Measurements from ENCODE around the gene NR3C1.

NR3C1 gene

GRCh38 chr5:143311955-143312354, 91.5 kb downstream of the NR3C1 start:
- no peak overlapping the region for H3K27ac ChIP-seq (ENCODE audit: low read depth, low read length)
- peaks cover 74% of the 10 kb centered on the region for H3K79me2 ChIP-seq (ENCODE audit: control insufficient read depth, low read length)
- no peaks in the 10 kb centered on the region for H3K27me3 ChIP-seq (ENCODE audit: control insufficient read depth, low read length)
- no peaks in the 10 kb centered on the region for H3K9me3 ChIP-seq (ENCODE audit: control insufficient read depth, insufficient read depth, low read length)
- H4K20me1 ChIP-seq (ENCODE audit: control insufficient read depth, insufficient read depth, low read depth, low read length) = no peaks in the 10 kb centered on the region
- no peak overlapping the region for H3K4me2 ChIP-seq (ENCODE audit: low read length)
- peaks cover 71% of the 10 kb centered on the region for H3K36me3 ChIP-seq (ENCODE audit: control insufficient read depth, low read length)
- H3K4me1 ChIP-seq (ENCODE audit: control insufficient read depth, low read length) = peaks cover 48% of the 10 kb centered on the region
- H3K9me2 ChIP-seq (replicated peaks; ENCODE audit: control insufficient read depth, low read length) = no peaks in the 10 kb centered on the region
- H3K4me3 ChIP-seq (ENCODE audit: low read length) = no peak overlapping the region
- TF ChIP-seq EZH2phosphoT487 (IDR thresholded peaks at IDR 0.05; ENCODE audit: borderline replicate concordance, low read length) = no peak
- TF ChIP-seq CTCF (IDR thresholded peaks at IDR 0.05; ENCODE audit: low read depth, low read length, poor library complexity, severe bottlenecking) = no peak
- H3F3A ChIP-seq (ENCODE audit: control insufficient read depth, insufficient read depth) = peaks cover 10% of the 10 kb centered on the region; the same call in 1 of the 2 replicates

- Histone ChIP-seq H3K36me3 (ENCODE audit: control insufficient read depth, low read length) (peaks cover 72% of the 10 kb centered on the region), H3K9me3 (ENCODE audit: control insufficient read depth, insufficient read depth, low read length) (no peaks in the 10 kb centered on the region), H3K4me2 (ENCODE audit: low read length) (no peak overlapping the region), H3K79me2 (ENCODE audit: control insufficient read depth, low read length) (peaks cover 69% of the 10 kb centered on the region), H3K27me3 (ENCODE audit: control insufficient read depth, low read length) (no peaks in the 10 kb centered on the region), H3K4me1 (ENCODE audit: control insufficient read depth, low read length) (peaks cover 43% of the 10 kb centered on the region), H3F3A (ENCODE audit: control insufficient read depth, insufficient read depth) (peaks cover 10% of the 10 kb centered on the region; the same call in 1 of the 2 replicates), H3K27ac (ENCODE audit: low read depth, low read length) (no peak overlapping the region), H3K4me3 (ENCODE audit: low read length) (no peak overlapping the region), H3K9me2 (replicated peaks; ENCODE audit: control insufficient read depth, low read length) (no peaks in the 10 kb centered on the region), H4K20me1 (ENCODE audit: control insufficient read depth, insufficient read depth, low read depth, low read length) (no peaks in the 10 kb centered on the region)
- no peak for TF ChIP-seq EZH2phosphoT487 (IDR thresholded peaks at IDR 0.05; ENCODE audit: borderline replicate concordance, low read length)
- no peak for TF ChIP-seq CTCF (IDR thresholded peaks at IDR 0.05; ENCODE audit: low read depth, low read length, poor library complexity, severe bottlenecking)
Observed at GRCh38 chr5:143311428-143311827, 92.1 kb downstream of the NR3C1 start.

- Histone ChIP-seq H3K36me3 (ENCODE audit: control insufficient read depth, low read length) (peaks cover 88% of the 10 kb centered on the region), H3K4me3 (ENCODE audit: low read length) (no peak overlapping the region)
Observed at GRCh38 chr5:143309661-143310431, 93.6 kb downstream of the NR3C1 start.

More at GRCh38 chr5:143309661-143310431, 93.6 kb downstream of the NR3C1 start:
- H3K9me2 ChIP-seq (replicated peaks; ENCODE audit: control insufficient read depth, low read length) = no peaks in the 10 kb centered on the region
- TF ChIP-seq CTCF (IDR thresholded peaks at IDR 0.05; ENCODE audit: low read depth, low read length, poor library complexity, severe bottlenecking) = no peak
- no peak for TF ChIP-seq EZH2phosphoT487 (IDR thresholded peaks at IDR 0.05; ENCODE audit: borderline replicate concordance, low read length)
- no peaks in the 10 kb centered on the region for H3K27me3 ChIP-seq (ENCODE audit: control insufficient read depth, low read length)
- no peak overlapping the region for H3K4me2 ChIP-seq (ENCODE audit: low read length)
- no peaks in the 10 kb centered on the region for H4K20me1 ChIP-seq (ENCODE audit: control insufficient read depth, insufficient read depth, low read depth, low read length)
- no peak overlapping the region for H3K27ac ChIP-seq (ENCODE audit: low read depth, low read length)
- H3K4me1 ChIP-seq (ENCODE audit: control insufficient read depth, low read length) = peaks cover 27% of the 10 kb centered on the region
- H3K79me2 ChIP-seq (ENCODE audit: control insufficient read depth, low read length) = peaks cover 70% of the 10 kb centered on the region
- peaks cover 6% of the 10 kb centered on the region; the same call in 1 of the 2 replicates for H3F3A ChIP-seq (ENCODE audit: control insufficient read depth, insufficient read depth)
- no peaks in the 10 kb centered on the region for H3K9me3 ChIP-seq (ENCODE audit: control insufficient read depth, insufficient read depth, low read length)
